Astrocyte (in vitro differentiated cells and primary cell): ENCODE data around the gene ZFYVE21.

Experiments used
- CTCF ChIP-seq: IDR thresholded peaks from 2 replicates; pipeline ENCODE4 v1.5.1; 2011; ENCODE audit warnings: low read depth, mild to moderate bottlenecking, inconsistent platforms, low read length, moderate library complexity; ENCODE audit not compliant: insufficient read depth
- EZH2 ChIP-seq: IDR thresholded peaks from 2 replicates; pipeline ENCODE4 v1.6.1; 2012; ENCODE audit warnings: mild to moderate bottlenecking, low read length, inconsistent platforms; ENCODE audit not compliant: insufficient read depth

DNA sequence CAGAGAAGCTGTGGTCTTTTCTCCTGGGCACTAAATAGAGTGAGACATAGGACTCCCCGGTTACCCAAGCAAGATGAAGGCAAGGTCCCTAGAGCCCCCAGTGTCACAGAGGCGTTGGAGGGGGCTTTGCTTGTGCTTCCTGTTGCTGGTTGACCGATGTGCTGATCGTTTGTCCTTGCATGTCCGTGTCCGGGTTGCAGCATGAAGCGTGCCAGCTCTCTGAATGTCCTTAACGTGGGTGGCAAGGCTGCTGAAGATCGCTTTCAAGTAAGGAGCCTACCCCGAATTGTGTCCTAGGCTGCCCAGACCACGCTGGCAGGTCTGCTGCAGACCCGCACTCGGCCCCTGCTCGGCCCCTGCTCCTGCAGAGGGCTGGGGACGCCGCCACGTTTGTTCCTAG, 23.5 kb upstream of the ZFYVE21 start:
- TF ChIP-seq CTCF = no peak
- no peak for TF ChIP-seq EZH2
